PC-9 (cell line): ENCODE results near the gene NPBWR2. TPM values are rescaled to one million over a fixed set of nuclear protein-coding genes. Genes with fewer than 3 reads are reported as not detected.

Experiments
- BruUV-seq: library from RNA; stranded (reverse); fragments of 400-500 nt; replicated peaks from 2 replicates; lab custom pipeline; 2021; lab: Mats Ljungman, UMichigan
- CTCF ChIA-PET: fragments of 300-600 bp; sonication (Branson Sonifier 250); formaldehyde crosslinking; loops from one replicate; lab custom pipeline; 2022; ENCODE audit warnings: antibody characterized with exemption; lab: Charles Lee
- POLR2A ChIA-PET: fragments of 300-600 bp; sonication (Branson Sonifier 250); formaldehyde crosslinking; loops from one replicate; lab custom pipeline; 2022; ENCODE audit warnings: antibody characterized with exemption; ENCODE audit not compliant: unreplicated experiment; lab: Charles Lee
- DNase-seq, 2 experiments: peaks; one replicate each; pipeline versions ENCODE4 v3.0.0 to v3.0.0-alpha.2; 2015 to 2022; ENCODE audit warnings: mixed read lengths in 1 of 2
- H2AFZ ChIP-seq: fragments of 200-600 bp; sonication (generic); 2 replicates; pipeline ENCODE4 v1.8.1; 2017; ENCODE audit warnings: antibody characterized with exemption
- H3F3A ChIP-seq: fragments of 200-600 bp; sonication (generic); 2 replicates; pipeline ENCODE4 v1.8.1; 2017; ENCODE audit warnings: antibody characterized with exemption, mild to moderate bottlenecking, low read depth; ENCODE audit not compliant: insufficient read depth
- H3K27ac ChIP-seq: fragments of 200-600 bp; sonication (generic); 2 replicates; pipeline ENCODE4 v1.6.1; 2016; ENCODE audit warnings: mixed run types
- H3K27me3 ChIP-seq: fragments of 200-600 bp; sonication (generic); 2 replicates; pipeline ENCODE4 v1.6.1; 2016; ENCODE audit warnings: low read depth, mixed run types; ENCODE audit not compliant: insufficient read depth
- H3K36me3 ChIP-seq: fragments of 200-600 bp; sonication (generic); 2 replicates; pipeline ENCODE4 v1.6.1; 2016; ENCODE audit warnings: low read depth, mixed run types
- H3K4me1 ChIP-seq: fragments of 200-600 bp; sonication (generic); replicated peaks from 2 replicates; pipeline ENCODE4 v1.6.1; 2016; ENCODE audit warnings: mixed run types; ENCODE audit not compliant: insufficient read depth
- H3K4me2 ChIP-seq: fragments of 200-600 bp; sonication (generic); 2 replicates; pipeline ENCODE4 v1.6.1; 2017; ENCODE audit warnings: mixed run types
- H3K4me3 ChIP-seq: fragments of 200-600 bp; sonication (generic); 2 replicates; pipeline ENCODE4 v1.6.1; 2016; ENCODE audit warnings: mixed run types
- H3K79me2 ChIP-seq: fragments of 200-600 bp; sonication (generic); 2 replicates; pipeline ENCODE4 v1.6.1; 2017; ENCODE audit warnings: low read depth, mixed run types
- H3K9me2 ChIP-seq: fragments of 200-600 bp; sonication (generic); 2 replicates; pipeline ENCODE4 v1.8.1; 2017; ENCODE audit warnings: mild to moderate bottlenecking; ENCODE audit not compliant: insufficient read depth
- H3K9me3 ChIP-seq: fragments of 200-600 bp; sonication (generic); 2 replicates; pipeline ENCODE4 v1.8.1; 2016; ENCODE audit warnings: low read depth; ENCODE audit not compliant: insufficient read depth
- H4K20me1 ChIP-seq: fragments of 200-600 bp; sonication (generic); 2 replicates; pipeline ENCODE4 v1.8.1; 2017; ENCODE audit not compliant: insufficient read depth
- EZH2 ChIP-seq: fragments of 200-600 bp; sonication (generic); IDR thresholded peaks from 2 replicates; pipeline ENCODE4 v1.8.0; 2017; ENCODE audit warnings: antibody characterized with exemption, low read depth
- intact Hi-C: fragments of 100-400 bp; cut with micrococcal nuclease; formaldehyde crosslinking; loops from one replicate; pipeline ENCODE4 v1.10.0; 2022; ENCODE audit not compliant: unreplicated experiment
- total RNA-seq: library from RNA; stranded (reverse); gene quantifications from 2 replicates; pipeline ENCODE4 v1.2.3, GENCODE V29; 2021
- TF ChIP-seq, protein P1 (sequence below): fragments of 200-600 bp; sonication (generic); conservative IDR thresholded peaks from 2 replicates; pipeline ENCODE4 v1.6.1; 2017; ENCODE audit warnings: mixed run types, antibody characterized with exemption, mild to moderate bottlenecking, moderate library complexity

NPBWR2 gene
- total RNA-seq, 1 experiment from 2014 or later, result not detected

DNA sequence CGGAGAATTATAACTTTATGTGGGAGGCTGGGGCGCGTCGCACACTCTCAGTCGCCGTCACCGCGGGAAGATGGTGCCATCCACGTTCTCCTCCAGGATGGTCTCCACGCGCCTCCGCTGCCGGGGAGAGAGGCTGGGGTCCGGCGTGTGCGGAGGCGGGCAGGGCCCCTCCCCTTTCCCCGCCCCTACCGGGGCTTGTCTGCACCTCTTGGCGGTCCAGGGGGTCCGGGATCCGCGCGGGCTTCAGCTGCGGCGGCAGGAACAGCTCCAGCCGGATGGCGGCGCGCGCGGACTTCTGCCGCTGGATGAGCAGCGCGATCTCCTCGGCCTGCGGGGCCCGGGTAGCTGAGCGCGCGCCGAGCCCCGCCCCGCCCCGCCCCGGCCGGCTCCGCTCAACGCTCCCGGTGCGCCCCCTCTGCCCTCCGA lies 24.0 kb downstream of the NPBWR2 start:
- Histone ChIP-seq H3K4me2 (peak overlapping the region; percentile 64), H3K9me3 (no peaks in the 10 kb centered on the region), H3K79me2 (peaks cover 3% of the 10 kb centered on the region; the same call in 1 of the 2 replicates), H3K9me2 (no peaks in the 10 kb centered on the region), H4K20me1 (no peaks in the 10 kb centered on the region; the same call in 1 of the 2 replicates), H3F3A (peaks cover 27% of the 10 kb centered on the region), H3K27ac (no peak overlapping the region), H3K4me1 (peaks cover 7% of the 10 kb centered on the region), H3K4me3 (peak overlapping the region; percentile 37; the same call in 1 of the 2 replicates), H3K36me3 (no peaks in the 10 kb centered on the region), H3K27me3 (peaks cover 45% of the 10 kb centered on the region), H2AFZ (no peak overlapping the region)
- TF ChIP-seq, protein P1, sequence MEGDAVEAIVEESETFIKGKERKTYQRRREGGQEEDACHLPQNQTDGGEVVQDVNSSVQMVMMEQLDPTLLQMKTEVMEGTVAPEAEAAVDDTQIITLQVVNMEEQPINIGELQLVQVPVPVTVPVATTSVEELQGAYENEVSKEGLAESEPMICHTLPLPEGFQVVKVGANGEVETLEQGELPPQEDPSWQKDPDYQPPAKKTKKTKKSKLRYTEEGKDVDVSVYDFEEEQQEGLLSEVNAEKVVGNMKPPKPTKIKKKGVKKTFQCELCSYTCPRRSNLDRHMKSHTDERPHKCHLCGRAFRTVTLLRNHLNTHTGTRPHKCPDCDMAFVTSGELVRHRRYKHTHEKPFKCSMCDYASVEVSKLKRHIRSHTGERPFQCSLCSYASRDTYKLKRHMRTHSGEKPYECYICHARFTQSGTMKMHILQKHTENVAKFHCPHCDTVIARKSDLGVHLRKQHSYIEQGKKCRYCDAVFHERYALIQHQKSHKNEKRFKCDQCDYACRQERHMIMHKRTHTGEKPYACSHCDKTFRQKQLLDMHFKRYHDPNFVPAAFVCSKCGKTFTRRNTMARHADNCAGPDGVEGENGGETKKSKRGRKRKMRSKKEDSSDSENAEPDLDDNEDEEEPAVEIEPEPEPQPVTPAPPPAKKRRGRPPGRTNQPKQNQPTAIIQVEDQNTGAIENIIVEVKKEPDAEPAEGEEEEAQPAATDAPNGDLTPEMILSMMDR, result peak; percentile 56
- TF ChIP-seq EZH2, result no peak
- no TSS peak for BruUV-seq
- peak; percentile 54 to 71 for DNase-seq
- intact Hi-C loops, result loop anchor here (5.0 kb wide), 1 partner anchor 39 kb away; no protein-coding TSS in a partner anchor
- CTCF ChIA-PET, result interaction anchor here (0.7 to 1.0 kb wide), 2 partner anchors 45 to 211 kb away, joined by 3 read pairs; no protein-coding TSS in a partner anchor
- POLR2A ChIA-PET, result no interaction called here

DNA sequence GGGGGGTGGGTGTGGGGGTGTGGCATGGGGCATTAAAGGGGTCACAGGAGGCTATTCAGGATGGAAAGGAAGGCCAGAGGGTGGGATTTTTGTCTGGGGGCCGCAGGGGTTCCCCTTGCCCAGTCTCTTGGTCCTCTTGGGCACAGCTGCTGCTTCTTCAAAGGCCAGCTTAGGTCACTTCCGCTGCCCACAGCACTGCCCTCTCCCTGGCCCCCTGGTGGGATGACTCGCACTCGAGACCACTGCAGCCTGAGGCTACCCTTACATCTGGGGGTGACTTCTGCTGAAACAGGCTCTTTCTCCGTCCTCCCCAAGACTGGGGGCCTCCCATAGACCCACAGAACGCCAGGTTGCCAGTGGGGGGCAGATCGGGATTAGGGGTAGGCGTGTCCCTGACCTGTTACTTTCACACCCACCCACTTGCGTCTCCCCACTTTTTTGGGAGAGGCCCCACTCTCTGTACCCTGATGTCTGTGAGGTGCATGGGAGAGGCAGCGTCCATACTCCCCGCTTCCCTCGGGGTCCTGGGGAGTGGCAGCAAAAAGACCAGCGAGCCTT lies 24.5 kb downstream of the NPBWR2 start:
- Histone ChIP-seq H3K36me3 (no peaks in the 10 kb centered on the region), H4K20me1 (peaks cover 5% of the 10 kb centered on the region; the same call in 1 of the 2 replicates), H3K4me2 (peak overlapping the region; percentile 64), H3K9me2 (no peaks in the 10 kb centered on the region), H2AFZ (no peak overlapping the region), H3K27ac (no peak overlapping the region), H3K4me3 (peak overlapping the region; percentile 37; the same call in 1 of the 2 replicates), H3K27me3 (peaks cover 42% of the 10 kb centered on the region), H3K4me1 (peaks cover 12% of the 10 kb centered on the region), H3K9me3 (no peaks in the 10 kb centered on the region), H3F3A (peaks cover 27% of the 10 kb centered on the region), H3K79me2 (peaks cover 8% of the 10 kb centered on the region)
- ChIA-PET POLR2A (no interaction called here), CTCF (interaction anchor here (1.0 to 1.1 kb wide), 2 partner anchors 13 to 45 kb away, joined by 3 read pairs; no protein-coding TSS in a partner anchor)
- TF ChIP-seq, protein P1, result no peak
- TF ChIP-seq EZH2, result no peak
- no TSS peak for BruUV-seq
- intact Hi-C loops, result loop anchor here (5.0 kb wide), 1 partner anchor 39 kb away; no protein-coding TSS in a partner anchor
- DNase-seq, result no peak

DNA sequence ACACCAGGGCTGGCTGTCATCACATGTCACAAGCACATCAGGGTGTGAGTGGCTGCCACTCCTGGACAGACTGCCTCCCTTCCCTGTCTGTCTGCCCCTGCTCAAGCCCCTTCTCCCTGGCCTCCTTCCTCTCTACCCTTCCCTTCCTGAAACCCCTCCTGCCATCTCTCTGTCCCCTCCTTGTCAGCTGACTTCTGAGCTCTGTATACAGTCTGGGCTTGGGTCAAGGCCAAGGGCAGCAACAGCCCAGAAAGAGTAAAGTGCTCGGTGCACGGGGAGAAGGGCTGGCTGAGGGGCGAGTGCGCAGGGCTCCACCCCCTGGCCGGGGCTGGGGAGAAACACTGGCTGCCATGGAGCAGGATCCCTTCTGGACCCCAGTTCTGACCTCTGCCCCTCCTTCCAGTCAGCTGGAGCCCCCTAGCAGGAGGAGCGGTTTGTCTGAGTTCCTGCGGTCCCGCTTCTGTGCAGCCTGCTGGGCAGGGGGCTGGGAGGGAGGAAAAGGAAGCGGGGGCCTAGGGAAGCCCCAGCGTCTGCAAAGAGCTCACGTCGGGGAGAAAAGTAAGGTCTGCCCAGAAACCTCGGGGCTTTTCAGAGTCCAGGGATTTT lies 25.1 kb downstream of the NPBWR2 start:
- Histone ChIP-seq H2AFZ (no peak overlapping the region), H3K79me2 (peaks cover 12% of the 10 kb centered on the region), H3K4me1 (peaks cover 14% of the 10 kb centered on the region), H3K36me3 (no peaks in the 10 kb centered on the region), H3K4me3 (no peak overlapping the region), H3K4me2 (no peak overlapping the region), H4K20me1 (peaks cover 8% of the 10 kb centered on the region; the same call in 1 of the 2 replicates), H3K27ac (no peak overlapping the region), H3K9me3 (no peaks in the 10 kb centered on the region), H3K9me2 (no peaks in the 10 kb centered on the region), H3F3A (peaks cover 27% of the 10 kb centered on the region), H3K27me3 (peaks cover 38% of the 10 kb centered on the region)
- intact Hi-C loops, result loop anchor here (5.0 kb wide), 1 partner anchor 40 kb away; no protein-coding TSS in a partner anchor
- DNase-seq, result no peak
- TF ChIP-seq, protein P1, result no peak
- TF ChIP-seq EZH2, result no peak
- POLR2A ChIA-PET, result no interaction called here
- CTCF ChIA-PET, result interaction anchor here (1.1 kb wide), 1 partner anchor 12 kb away, joined by 3 read pairs; no protein-coding TSS in a partner anchor
- BruUV-seq, result no TSS peak
